D721Med (cell line): ENCODE results near the gene RNF34.

Experiments used
- DNase-seq: peaks from one replicate; pipeline ENCODE4 v3.0.0; 2011; ENCODE audit warnings: low spot score; ENCODE audit not compliant: insufficient read length
- FAIRE-seq: peaks from 2 replicates; lab custom pipeline; 2011; peaks lifted over from hg19 to GRCh38; lab: Jason Lieb, UNC
- TF ChIP-seq, protein P1 (sequence below): IDR thresholded peaks from 2 replicates; pipeline ENCODE4 v1.5.1; 2012; ENCODE audit warnings: mild to moderate bottlenecking, control low read depth; ENCODE audit not compliant: insufficient read depth; ENCODE audit errors: missing control alignments

Gene RNF34

DNA sequence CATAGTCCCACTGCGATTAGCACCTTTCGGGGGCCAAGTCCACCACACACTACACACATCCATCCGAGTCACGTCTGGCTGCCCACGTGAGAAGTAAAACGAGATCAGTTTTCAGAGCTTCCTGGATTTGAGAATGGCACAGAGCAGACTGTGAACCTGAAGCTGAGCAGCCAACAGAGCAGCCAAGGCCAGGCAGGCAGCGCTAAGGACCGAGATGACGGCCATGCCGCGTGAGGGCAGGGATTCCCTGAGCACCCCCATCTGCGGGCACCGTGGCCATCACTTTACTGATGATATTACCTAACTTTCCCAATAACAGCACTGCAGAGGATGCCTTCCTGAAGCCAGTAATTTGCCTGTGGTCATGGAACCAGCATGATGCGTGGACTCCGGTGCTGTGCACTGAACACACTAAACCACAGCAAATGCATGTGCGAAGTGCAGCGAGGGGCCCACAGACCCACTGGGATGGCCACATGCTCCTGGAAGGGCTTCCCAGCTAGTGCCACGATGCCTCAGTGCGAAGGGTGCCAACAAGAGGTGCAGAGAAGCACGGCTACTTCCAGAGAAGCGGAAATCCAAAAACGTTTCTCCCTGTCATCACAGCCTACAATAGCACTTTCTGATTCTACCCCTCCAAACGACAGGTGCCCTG lies 56.0 kb downstream of the RNF34 start:
- TF ChIP-seq, protein P1, sequence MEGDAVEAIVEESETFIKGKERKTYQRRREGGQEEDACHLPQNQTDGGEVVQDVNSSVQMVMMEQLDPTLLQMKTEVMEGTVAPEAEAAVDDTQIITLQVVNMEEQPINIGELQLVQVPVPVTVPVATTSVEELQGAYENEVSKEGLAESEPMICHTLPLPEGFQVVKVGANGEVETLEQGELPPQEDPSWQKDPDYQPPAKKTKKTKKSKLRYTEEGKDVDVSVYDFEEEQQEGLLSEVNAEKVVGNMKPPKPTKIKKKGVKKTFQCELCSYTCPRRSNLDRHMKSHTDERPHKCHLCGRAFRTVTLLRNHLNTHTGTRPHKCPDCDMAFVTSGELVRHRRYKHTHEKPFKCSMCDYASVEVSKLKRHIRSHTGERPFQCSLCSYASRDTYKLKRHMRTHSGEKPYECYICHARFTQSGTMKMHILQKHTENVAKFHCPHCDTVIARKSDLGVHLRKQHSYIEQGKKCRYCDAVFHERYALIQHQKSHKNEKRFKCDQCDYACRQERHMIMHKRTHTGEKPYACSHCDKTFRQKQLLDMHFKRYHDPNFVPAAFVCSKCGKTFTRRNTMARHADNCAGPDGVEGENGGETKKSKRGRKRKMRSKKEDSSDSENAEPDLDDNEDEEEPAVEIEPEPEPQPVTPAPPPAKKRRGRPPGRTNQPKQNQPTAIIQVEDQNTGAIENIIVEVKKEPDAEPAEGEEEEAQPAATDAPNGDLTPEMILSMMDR = no peak
- FAIRE-seq = no peak
- no peak for DNase-seq

DNA sequence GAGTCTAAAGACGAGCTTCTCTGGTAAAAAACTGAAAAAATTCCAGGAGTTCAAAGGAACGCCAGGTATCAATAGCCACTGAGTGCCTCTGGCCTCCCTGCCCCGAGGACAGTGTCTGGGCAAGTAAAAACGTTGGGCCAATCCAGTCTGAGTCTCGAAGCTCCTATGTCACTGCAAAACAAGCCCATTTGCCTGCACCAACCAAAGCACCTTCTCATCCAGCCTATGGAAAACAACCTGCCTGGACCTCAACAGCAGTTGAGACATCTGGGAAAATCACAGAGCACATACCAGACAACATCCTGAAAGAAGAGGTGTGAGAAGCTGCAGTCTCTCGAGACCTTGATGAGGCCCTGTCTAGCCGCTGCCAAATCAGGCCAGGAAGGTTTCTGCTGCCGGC lies 56.6 kb downstream of the RNF34 start:
- no peak for DNase-seq
- no peak for FAIRE-seq
- TF ChIP-seq, protein P1 = no peak

DNA sequence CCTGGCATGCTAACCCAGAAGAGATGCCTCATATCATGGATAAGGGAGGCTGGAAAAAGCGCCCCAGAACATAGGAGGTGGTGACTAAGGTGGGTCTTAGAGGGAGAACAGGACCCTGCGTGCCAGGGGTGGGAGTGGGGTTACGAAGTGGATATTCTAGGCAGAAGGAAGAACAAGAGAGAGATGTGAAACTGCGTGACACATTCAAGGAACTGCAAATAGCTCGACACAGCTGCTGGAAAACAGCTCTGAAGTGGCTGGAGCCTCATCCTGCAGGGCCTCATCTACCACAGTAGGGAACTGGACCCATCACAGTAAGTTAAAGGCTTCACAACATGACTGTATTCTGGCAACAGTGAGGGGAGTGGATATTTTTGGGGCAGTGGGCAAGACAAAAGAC lies 61.1 kb downstream of the RNF34 start:
- FAIRE-seq (no peak), DNase-seq (no peak)
- TF ChIP-seq, protein P1 = no peak

DNA sequence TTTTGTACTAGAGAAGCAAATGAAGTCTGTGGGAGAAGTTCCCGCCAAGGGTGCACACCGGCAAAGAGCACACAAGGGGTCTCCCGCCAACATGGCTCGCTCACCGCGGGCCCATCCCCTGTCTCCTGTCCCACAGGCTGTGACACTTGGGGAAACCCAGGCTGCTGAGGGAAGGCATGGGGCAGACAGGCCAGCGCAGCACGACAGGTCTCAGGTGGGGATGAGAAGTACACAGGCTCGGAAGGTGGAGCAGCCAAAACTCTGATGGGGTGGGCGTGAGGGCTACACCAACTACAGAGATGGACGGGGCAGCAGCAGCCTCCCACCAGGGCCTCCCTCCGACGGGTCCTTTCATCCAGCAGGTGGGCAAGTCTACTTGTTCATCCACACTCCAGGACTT lies 64.4 kb downstream of the RNF34 start:
- FAIRE-seq = no peak
- no peak for DNase-seq
- TF ChIP-seq, protein P1 = no peak

DNA sequence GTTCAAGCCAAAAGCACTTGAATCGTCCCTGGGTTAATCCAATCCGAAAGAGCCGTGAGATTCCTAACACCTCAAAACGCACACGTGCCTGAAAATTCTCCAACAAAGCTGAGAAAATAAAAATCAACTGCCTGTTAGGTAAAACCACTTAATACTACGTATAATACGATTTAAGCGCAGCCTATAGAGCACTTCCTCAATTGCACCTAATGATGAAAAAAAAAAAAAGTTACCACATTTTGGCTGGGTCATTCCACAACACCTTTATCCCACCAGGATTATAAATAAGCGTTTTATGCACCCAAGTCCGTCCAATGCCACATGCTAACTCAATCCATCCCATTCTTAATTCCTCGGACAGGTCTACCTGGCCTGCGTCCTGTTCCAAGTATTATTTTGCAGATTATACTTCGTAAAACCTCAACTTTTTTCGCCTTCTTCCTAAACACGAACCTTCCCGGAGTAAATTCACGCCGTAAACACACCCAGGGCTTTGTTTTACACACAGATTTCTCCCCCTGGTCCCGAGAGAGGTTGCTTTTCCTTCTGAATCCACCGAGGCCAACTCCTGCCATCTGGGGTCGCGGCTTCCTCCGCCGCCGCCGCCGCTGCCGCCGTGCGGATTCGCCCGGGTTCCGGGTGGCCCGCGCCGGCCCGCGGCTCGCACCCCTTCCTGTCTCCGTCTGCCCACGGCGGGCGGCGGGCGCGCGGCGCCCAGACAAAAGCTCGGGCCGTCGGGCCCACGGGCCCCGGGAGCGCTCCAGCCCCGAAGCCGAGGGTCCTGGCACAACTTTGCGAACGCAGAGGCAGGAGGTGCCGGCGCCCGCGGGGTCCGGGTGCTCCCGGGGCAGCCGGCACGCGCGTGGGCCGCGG lies 66.2 kb downstream of the RNF34 start:
- FAIRE-seq = no peak
- TF ChIP-seq, protein P1 = no peak
- no peak for DNase-seq

DNA sequence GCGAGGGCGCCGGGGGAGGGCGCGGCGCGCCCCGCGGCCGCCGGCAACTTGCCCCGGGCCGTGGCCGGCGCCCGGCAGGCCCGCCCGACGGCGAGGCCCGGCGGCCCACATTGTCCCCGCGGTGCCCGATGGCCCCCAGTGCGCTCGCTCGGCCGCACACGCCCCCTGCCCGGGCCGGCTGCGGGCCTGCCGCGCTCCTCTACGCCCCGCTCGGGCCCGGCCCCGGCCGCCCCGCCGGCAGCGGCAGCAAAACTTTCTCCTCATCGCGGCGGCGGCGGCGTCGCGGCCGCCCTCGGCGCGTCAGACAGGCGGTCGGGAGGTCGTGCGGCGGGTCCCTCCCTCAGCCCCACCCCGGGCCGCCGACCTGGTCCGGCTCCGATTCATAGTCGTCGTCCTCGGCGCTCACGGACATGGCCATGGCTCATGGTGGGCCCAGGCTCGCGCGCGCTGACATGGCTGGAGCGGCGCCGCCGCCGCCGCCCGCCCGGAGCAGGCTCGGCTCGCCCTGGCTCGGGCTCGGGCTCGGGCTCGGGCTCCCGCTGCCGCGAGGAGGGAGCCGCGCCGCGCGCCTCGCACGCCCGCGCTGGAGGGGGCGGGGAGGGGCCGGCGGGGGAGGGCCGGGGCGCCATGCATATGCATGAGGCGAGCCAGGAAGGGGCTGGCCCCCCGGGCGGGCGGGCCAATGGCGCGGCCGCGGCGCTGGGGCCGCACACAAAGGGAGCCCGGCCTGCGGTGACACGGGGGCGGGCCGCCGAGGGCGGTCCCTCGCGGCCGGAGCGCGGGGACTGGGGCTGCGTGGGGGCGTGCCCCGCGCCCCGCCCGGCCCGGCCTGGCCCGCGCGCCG lies 67.1 kb downstream of the RNF34 start:
- DNase-seq (peak; percentile 67), FAIRE-seq (no peak)
- TF ChIP-seq, protein P1 = no peak
